Testis (tissue), 2 donors: Measurements from ENCODE around the gene SLC17A3.

Source experiments
- CTCF ChIP-seq, 3 experiments: fragments of 450-650 bp in 2 of 3; fragments of 200-600 bp in 1 of 3; sonication (generic) in 1 of 3; IDR thresholded peaks; one replicate each; pipeline ENCODE4 v1.5.1; 2016 to 2019; ENCODE audit warnings: antibody characterized with exemption in 3 of 3, mild to moderate bottlenecking in 2 of 3, moderate library complexity in 1 of 3
- POLR2A ChIP-seq: fragments of 450-650 bp; IDR thresholded peaks from one replicate; pipeline ENCODE4 v1.6.1; 2017; ENCODE audit warnings: antibody characterized with exemption, mild to moderate bottlenecking, moderate library complexity

- TF ChIP-seq CTCF (IDR thresholded peaks at IDR 0.05) (no peak), POLR2A (no peak)
These were observed 42.9 kb upstream of the SLC17A3 start for GRCh38 chr6:25916789-25917490.
